ENCODE measurements around the gene HEG1.

- TF ChIP-seq CTCF (IDR thresholded peaks at IDR 0.05; ENCODE audit: insufficient read depth, low read length, poor library complexity, severe bottlenecking) (no peak), EZH2phosphoT487 (conservative IDR thresholded peaks at IDR 0.05; ENCODE audit: low read length) (no peak)
Measured at GRCh38 chr3:124982855-124983254, 72.9 kb downstream of the HEG1 start.

Measured in SU-DHL-6 (cell line).